ENCODE results near the gene GABRR3. TPM values are rescaled to one million over a fixed set of nuclear protein-coding genes. Genes with fewer than 3 reads are reported as not detected.

Gene GABRR3
- total and polyA plus RNA-seq, 2 donors = 0.02 to 0.05 TPM

DNA sequence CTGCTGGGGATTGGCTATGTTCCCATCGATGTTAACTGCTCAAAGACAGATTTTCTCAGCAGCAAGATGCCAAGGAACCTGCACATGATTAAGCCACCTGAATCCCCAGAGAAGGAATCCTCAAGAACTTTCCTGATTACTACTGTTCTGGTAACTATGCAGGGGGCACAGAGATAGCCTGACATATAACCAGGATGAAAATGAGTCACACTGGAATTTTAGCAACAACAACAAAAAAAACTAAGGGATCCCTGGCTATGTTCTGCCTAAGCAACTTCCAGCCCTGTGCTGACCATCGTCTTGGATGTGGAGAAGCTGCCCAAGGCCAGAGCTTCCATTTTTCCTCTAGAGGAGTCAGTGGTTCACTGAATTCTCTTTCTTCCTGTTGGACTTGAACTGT, 76.7 kb downstream of the GABRR3 start:
- Histone ChIP-seq H3K4me1 (ENCODE audit: control insufficient read depth in 2 of 2, insufficient read depth in 2 of 2, low read length in 2 of 2) (no peaks in the 10 kb centered on the region), H3K27ac (ENCODE audit: low read depth in 1 of 2, low read length in 1 of 2) (no peak overlapping the region), H3K27me3 (ENCODE audit: control insufficient read depth in 2 of 2, insufficient read depth in 1 of 2, low read length in 1 of 2) (no peaks in the 10 kb centered on the region), H3K36me3 (ENCODE audit: control insufficient read depth in 2 of 2, insufficient read depth in 2 of 2, low read length in 1 of 2) (peaks cover 0 to 26% of the 10 kb centered on the region in 2 donors), H3K9me3 (ENCODE audit: control insufficient read depth in 2 of 2, insufficient read depth in 1 of 2, low read length in 1 of 2) (no peaks in the 10 kb centered on the region), H3K4me3 (ENCODE audit: low read length in 2 of 2) (no peak overlapping the region)
- WGBS = 96% methylated on average over 2 of the region's 2 CpGs
- no peak for DNase-seq (ENCODE audit: low read depth in 6 of 9, low spot score in 9 of 9)

- Histone ChIP-seq H3K9me3 (ENCODE audit: control insufficient read depth in 2 of 2, insufficient read depth in 1 of 2, low read length in 1 of 2) (no peaks in the 10 kb centered on the region), H3K4me1 (ENCODE audit: control insufficient read depth in 2 of 2, insufficient read depth in 2 of 2, low read length in 2 of 2) (no peaks in the 10 kb centered on the region), H3K27me3 (ENCODE audit: control insufficient read depth in 2 of 2, insufficient read depth in 1 of 2, low read length in 1 of 2) (no peaks in the 10 kb centered on the region), H3K27ac (ENCODE audit: low read depth in 1 of 2, low read length in 1 of 2) (no peak overlapping the region), H3K36me3 (ENCODE audit: control insufficient read depth in 2 of 2, insufficient read depth in 2 of 2, low read length in 1 of 2) (peaks cover 0 to 26% of the 10 kb centered on the region in 2 donors), H3K4me3 (ENCODE audit: low read length in 2 of 2) (no peak overlapping the region)
- WGBS = 96% methylated on average over 8 of the region's 8 CpGs
- no peak for DNase-seq (ENCODE audit: low read depth in 6 of 9, low spot score in 9 of 9)
Observed at GRCh38 chr3:97957617-97958311, 77.4 kb downstream of the GABRR3 start.

GRCh38 chr3:97956051-97956450, 79.1 kb downstream of the GABRR3 start:
- Histone ChIP-seq H3K4me3 (ENCODE audit: low read length in 2 of 2) (no peak overlapping the region), H3K27ac (ENCODE audit: low read depth in 1 of 2, low read length in 1 of 2) (no peak overlapping the region), H3K27me3 (ENCODE audit: control insufficient read depth in 2 of 2, insufficient read depth in 1 of 2, low read length in 1 of 2) (no peaks in the 10 kb centered on the region), H3K4me1 (ENCODE audit: control insufficient read depth in 2 of 2, insufficient read depth in 2 of 2, low read length in 2 of 2) (no peaks in the 10 kb centered on the region), H3K9me3 (ENCODE audit: control insufficient read depth in 2 of 2, insufficient read depth in 1 of 2, low read length in 1 of 2) (no peaks in the 10 kb centered on the region), H3K36me3 (ENCODE audit: control insufficient read depth in 2 of 2, insufficient read depth in 2 of 2, low read length in 1 of 2) (peaks cover 0 to 29% of the 10 kb centered on the region in 2 donors)
- DNase-seq (ENCODE audit: low read depth in 6 of 9, low spot score in 9 of 9) = no peak
- WGBS = 97% methylated on average over 3 of the region's 3 CpGs

DNA sequence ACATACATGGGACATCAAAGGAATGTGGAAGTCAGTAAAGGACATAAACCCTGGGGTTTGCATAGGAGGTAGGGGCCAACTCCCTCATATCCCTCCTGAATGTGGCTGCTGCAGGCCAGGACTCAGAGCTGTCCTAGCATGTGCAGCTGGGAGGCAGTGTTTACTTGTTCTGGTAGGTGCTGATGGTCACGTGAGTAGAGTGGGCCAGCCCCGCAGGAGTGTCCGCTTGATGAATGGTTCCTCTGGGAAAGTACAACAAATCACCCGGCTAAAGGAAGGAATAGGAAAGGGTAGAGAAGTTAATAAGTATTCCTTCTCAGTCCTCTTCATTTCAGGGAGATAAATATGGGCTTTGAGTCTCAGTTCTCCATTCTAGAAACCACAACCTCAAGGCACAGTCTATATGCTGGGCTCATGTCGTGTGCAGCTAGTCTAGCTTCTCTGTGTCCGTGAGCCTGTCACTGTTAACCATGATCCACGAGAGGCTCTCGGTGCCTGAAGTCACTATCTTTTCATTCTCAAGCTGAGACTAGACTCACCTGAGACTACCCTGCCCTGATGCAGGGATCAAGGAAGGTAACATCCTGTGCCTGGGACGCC, 80.8 kb downstream of the GABRR3 start:
- WGBS = 95% methylated on average over 9 of the region's 9 CpGs
- no peak overlapping the region for H3K27ac ChIP-seq (ENCODE audit: low read depth in 1 of 2, low read length in 1 of 2)
- H3K9me3 ChIP-seq (ENCODE audit: control insufficient read depth in 2 of 2, insufficient read depth in 1 of 2, low read length in 1 of 2) = no peaks in the 10 kb centered on the region
- H3K36me3 ChIP-seq (ENCODE audit: control insufficient read depth in 2 of 2, insufficient read depth in 2 of 2, low read length in 1 of 2) = peaks cover 6 to 36% of the 10 kb centered on the region in 2 donors
- DNase-seq (ENCODE audit: low read depth in 6 of 9, low spot score in 9 of 9) = no peak
- no peaks in the 10 kb centered on the region for H3K27me3 ChIP-seq (ENCODE audit: control insufficient read depth in 2 of 2, insufficient read depth in 1 of 2, low read length in 1 of 2)
- H3K4me1 ChIP-seq (ENCODE audit: control insufficient read depth in 2 of 2, insufficient read depth in 2 of 2, low read length in 2 of 2) = no peaks in the 10 kb centered on the region
- no peak overlapping the region for H3K4me3 ChIP-seq (ENCODE audit: low read length in 2 of 2)

DNA sequence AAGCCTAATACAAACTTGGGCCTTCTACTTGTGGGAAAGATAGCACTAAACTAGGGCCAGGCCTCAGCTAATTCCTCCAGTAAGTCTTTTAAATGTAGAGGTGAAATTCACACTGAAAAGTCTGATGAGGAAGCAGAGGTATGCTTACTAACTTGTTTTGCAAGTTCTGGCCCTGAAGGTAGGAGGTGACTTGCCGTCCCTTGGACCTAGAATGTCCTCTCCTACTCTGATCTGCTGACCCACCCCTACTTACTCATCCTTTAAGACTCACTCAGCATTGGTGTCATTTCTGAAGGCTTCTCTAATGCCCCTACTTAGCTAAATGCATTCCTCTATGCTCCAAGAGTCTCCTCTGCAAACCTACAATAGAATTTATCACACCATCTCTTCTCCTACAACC, 82.2 kb downstream of the GABRR3 start:
- H3K27ac ChIP-seq (ENCODE audit: low read depth in 1 of 2, low read length in 1 of 2) = no peak overlapping the region
- H3K9me3 ChIP-seq (ENCODE audit: control insufficient read depth in 2 of 2, insufficient read depth in 1 of 2, low read length in 1 of 2) = no peaks in the 10 kb centered on the region
- H3K36me3 ChIP-seq (ENCODE audit: control insufficient read depth in 2 of 2, insufficient read depth in 2 of 2, low read length in 1 of 2) = peaks cover 6 to 33% of the 10 kb centered on the region in 2 donors
- 100% methylated on average over 1 of the region's 1 CpG for WGBS
- H3K4me3 ChIP-seq (ENCODE audit: low read length in 2 of 2) = no peak overlapping the region
- no peaks in the 10 kb centered on the region for H3K27me3 ChIP-seq (ENCODE audit: control insufficient read depth in 2 of 2, insufficient read depth in 1 of 2, low read length in 1 of 2)
- no peak for DNase-seq (ENCODE audit: low read depth in 6 of 9, low spot score in 9 of 9)
- H3K4me1 ChIP-seq (ENCODE audit: control insufficient read depth in 2 of 2, insufficient read depth in 2 of 2, low read length in 2 of 2) = no peaks in the 10 kb centered on the region

DNA sequence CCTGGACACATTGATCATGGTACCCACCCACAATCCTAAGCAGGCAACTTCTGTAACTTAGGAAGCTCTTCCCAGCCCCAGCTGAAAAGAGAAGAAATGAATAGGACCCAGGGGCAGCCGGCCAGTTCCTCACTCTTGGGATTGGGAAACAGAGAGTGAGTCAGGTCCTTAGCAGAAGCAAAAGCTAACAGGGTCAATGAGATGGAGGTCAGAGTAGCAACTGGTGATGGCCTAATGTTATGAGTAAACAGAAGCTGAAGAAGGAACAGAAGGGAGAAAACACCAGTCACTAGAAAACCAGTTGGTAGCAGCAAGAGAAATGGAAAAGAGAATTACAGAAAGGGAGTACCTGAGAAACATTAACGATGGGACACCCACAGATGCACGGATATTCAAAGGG, 82.8 kb downstream of the GABRR3 start:
- H3K4me3 ChIP-seq (ENCODE audit: low read length in 2 of 2) = no peak overlapping the region
- WGBS = 98% methylated on average over 3 of the region's 3 CpGs
- H3K4me1 ChIP-seq (ENCODE audit: control insufficient read depth in 2 of 2, insufficient read depth in 2 of 2, low read length in 2 of 2) = no peaks in the 10 kb centered on the region
- no peaks in the 10 kb centered on the region for H3K9me3 ChIP-seq (ENCODE audit: control insufficient read depth in 2 of 2, insufficient read depth in 1 of 2, low read length in 1 of 2)
- no peak for DNase-seq (ENCODE audit: low read depth in 6 of 9, low spot score in 9 of 9)
- H3K27ac ChIP-seq (ENCODE audit: low read depth in 1 of 2, low read length in 1 of 2) = no peak overlapping the region
- no peaks in the 10 kb centered on the region for H3K27me3 ChIP-seq (ENCODE audit: control insufficient read depth in 2 of 2, insufficient read depth in 1 of 2, low read length in 1 of 2)
- peaks cover 6 to 29% of the 10 kb centered on the region in 2 donors for H3K36me3 ChIP-seq (ENCODE audit: control insufficient read depth in 2 of 2, insufficient read depth in 2 of 2, low read length in 1 of 2)

DNA sequence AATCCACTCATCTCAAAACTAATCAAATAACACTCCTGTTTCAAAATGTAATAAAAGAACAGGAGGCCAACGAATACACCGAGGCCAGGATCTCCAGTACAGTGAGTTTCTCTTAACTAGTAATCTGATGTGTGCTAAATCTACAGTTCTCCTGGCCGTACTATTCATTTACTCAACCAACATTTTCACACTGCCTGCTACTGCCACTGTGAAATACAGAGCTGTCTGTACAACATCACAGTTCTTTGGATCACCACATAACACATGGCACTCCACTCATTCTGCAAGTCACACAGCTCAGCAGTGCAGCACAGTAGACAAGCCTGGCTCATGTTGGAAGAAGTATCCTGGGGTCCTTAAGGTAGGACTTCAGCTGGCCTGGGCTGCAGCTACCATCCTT, 84.8 kb downstream of the GABRR3 start:
- DNase-seq (ENCODE audit: low read depth in 6 of 9, low spot score in 9 of 9) = no peak
- H3K4me3 ChIP-seq (ENCODE audit: low read length in 2 of 2) = no peak overlapping the region
- no peaks in the 10 kb centered on the region for H3K27me3 ChIP-seq (ENCODE audit: control insufficient read depth in 2 of 2, insufficient read depth in 1 of 2, low read length in 1 of 2)
- H3K36me3 ChIP-seq (ENCODE audit: control insufficient read depth in 2 of 2, insufficient read depth in 2 of 2, low read length in 1 of 2) = peaks cover 6 to 43% of the 10 kb centered on the region in 2 donors
- 96% methylated on average over 3 of the region's 3 CpGs for WGBS
- H3K9me3 ChIP-seq (ENCODE audit: control insufficient read depth in 2 of 2, insufficient read depth in 1 of 2, low read length in 1 of 2) = no peaks in the 10 kb centered on the region
- no peak overlapping the region for H3K27ac ChIP-seq (ENCODE audit: low read depth in 1 of 2, low read length in 1 of 2)
- H3K4me1 ChIP-seq (ENCODE audit: control insufficient read depth in 2 of 2, insufficient read depth in 2 of 2, low read length in 2 of 2) = no peaks in the 10 kb centered on the region

- peaks cover 6 to 43% of the 10 kb centered on the region in 2 donors for H3K36me3 ChIP-seq (ENCODE audit: control insufficient read depth in 2 of 2, insufficient read depth in 2 of 2, low read length in 1 of 2)
- H3K27me3 ChIP-seq (ENCODE audit: control insufficient read depth in 2 of 2, insufficient read depth in 1 of 2, low read length in 1 of 2) = no peaks in the 10 kb centered on the region
- no peak overlapping the region for H3K4me3 ChIP-seq (ENCODE audit: low read length in 2 of 2)
- H3K9me3 ChIP-seq (ENCODE audit: control insufficient read depth in 2 of 2, insufficient read depth in 1 of 2, low read length in 1 of 2) = no peaks in the 10 kb centered on the region
- DNase-seq (ENCODE audit: low read depth in 6 of 9, low spot score in 9 of 9) = no peak
- H3K27ac ChIP-seq (ENCODE audit: low read depth in 1 of 2, low read length in 1 of 2) = no peak overlapping the region
- no peaks in the 10 kb centered on the region for H3K4me1 ChIP-seq (ENCODE audit: control insufficient read depth in 2 of 2, insufficient read depth in 2 of 2, low read length in 2 of 2)
- WGBS = 96% methylated on average over 5 of the region's 5 CpGs
Observed at GRCh38 chr3:97949743-97950142, 85.4 kb downstream of the GABRR3 start.

- no peaks in the 10 kb centered on the region for H3K27me3 ChIP-seq (ENCODE audit: control insufficient read depth in 2 of 2, insufficient read depth in 1 of 2, low read length in 1 of 2)
- peaks cover 6 to 39% of the 10 kb centered on the region in 2 donors for H3K36me3 ChIP-seq (ENCODE audit: control insufficient read depth in 2 of 2, insufficient read depth in 2 of 2, low read length in 1 of 2)
- no peak overlapping the region for H3K27ac ChIP-seq (ENCODE audit: low read depth in 1 of 2, low read length in 1 of 2)
- 98% methylated on average over 2 of the region's 2 CpGs for WGBS
- no peaks in the 10 kb centered on the region for H3K4me1 ChIP-seq (ENCODE audit: control insufficient read depth in 2 of 2, insufficient read depth in 2 of 2, low read length in 2 of 2)
- no peaks in the 10 kb centered on the region for H3K9me3 ChIP-seq (ENCODE audit: control insufficient read depth in 2 of 2, insufficient read depth in 1 of 2, low read length in 1 of 2)
- H3K4me3 ChIP-seq (ENCODE audit: low read length in 2 of 2) = no peak overlapping the region
- no peak for DNase-seq (ENCODE audit: low read depth in 6 of 9, low spot score in 9 of 9)
Observed at GRCh38 chr3:97949110-97949485, 86.0 kb downstream of the GABRR3 start.
